Measurements from ENCODE around the gene NDUFAF3.

- TF ChIP-seq BCL11B (tag by site-specific recombination; IDR thresholded peaks at IDR 0.05; ENCODE audit: low read depth): no peak
- no peak for TF ChIP-seq CTCF (tag by site-specific recombination; IDR thresholded peaks at IDR 0.05)
- no peak for TF ChIP-seq ZNF707 (tag by site-specific recombination; IDR thresholded peaks at IDR 0.05)
These were observed 23.9 kb upstream of the NDUFAF3 start for GRCh38 chr3:48997714-48998637.
